Stimulated activated naive CD8-positive, alpha-beta T cell treated with anti-CD3 and anti-CD28 coated beads, Interleukin-15, amount 100 ng/mL, for 72 hours (primary cell): Measurements from ENCODE around the gene PDGFA.

Experiments used
- ATAC-seq: fragments of 150-1000 bp; cut with Tn5 transposase; 2 replicates; pipeline ENCODE4 v1.10.0; 2021; ENCODE audit warnings: mild to moderate bottlenecking, moderate library complexity
- DNase-seq, 2 donors: peaks; one replicate each; pipeline ENCODE4 v3.0.0; 2021 to 2022
- H3K27ac Mint-ChIP-seq, 2 donors: one replicate each; pipeline ENCODE4 v1.8.0; 2022; ENCODE audit warnings: mild to moderate bottlenecking in 2 of 2, mixed read lengths in 2 of 2, moderate library complexity in 2 of 2
- H3K27me3 Mint-ChIP-seq: one replicate; pipeline ENCODE4 v1.8.0; 2022; ENCODE audit warnings: mixed read lengths
- H3K4me1 Mint-ChIP-seq: one replicate; pipeline ENCODE4 v1.8.0; 2022; ENCODE audit warnings: mild to moderate bottlenecking, mixed read lengths
- H3K4me3 Mint-ChIP-seq, 2 donors: one replicate each; pipeline ENCODE4 v1.8.0; 2022; ENCODE audit warnings: mild to moderate bottlenecking in 2 of 2, mixed read lengths in 2 of 2, moderate library complexity in 1 of 2
- H3K9me3 Mint-ChIP-seq, 2 donors: one replicate each; pipeline ENCODE4 v1.8.0; 2022; ENCODE audit warnings: mixed read lengths in 2 of 2

Gene PDGFA

GRCh38 chr7:485188-486081, 34.2 kb downstream of the PDGFA start:
- no peaks in the 10 kb centered on the region for H3K4me1 Mint-ChIP-seq
- no peaks in the 10 kb centered on the region for H3K27me3 Mint-ChIP-seq
- ATAC-seq (no peak), DNase-seq (no peak)
- H3K4me3 Mint-ChIP-seq = no peak overlapping the region
- no peak overlapping the region for H3K27ac Mint-ChIP-seq
- H3K9me3 Mint-ChIP-seq = peaks cover 13% of the 10 kb centered on the region in 2 donors

- no peak overlapping the region for H3K4me3 Mint-ChIP-seq
- DNase-seq (no peak), ATAC-seq (no peak)
- peak overlapping the region in 1 of 2 donors; percentile 20 for H3K27ac Mint-ChIP-seq
- H3K9me3 Mint-ChIP-seq = peaks cover 13% of the 10 kb centered on the region in 2 donors
- no peaks in the 10 kb centered on the region for H3K4me1 Mint-ChIP-seq
- H3K27me3 Mint-ChIP-seq = no peaks in the 10 kb centered on the region
Measured at GRCh38 chr7:484356-485101, 35.1 kb downstream of the PDGFA start.

- no peak for ATAC-seq
Measured at GRCh38 chr7:483656-484355, 35.8 kb downstream of the PDGFA start.

GRCh38 chr7:482521-483083, 37.0 kb downstream of the PDGFA start:
- ATAC-seq = no peak
- Mint-ChIP-seq H3K4me3 (no peak overlapping the region), H3K27me3 (no peaks in the 10 kb centered on the region), H3K27ac (no peak overlapping the region), H3K9me3 (peaks cover 13% of the 10 kb centered on the region in 2 donors), H3K4me1 (no peaks in the 10 kb centered on the region)
- no peak for DNase-seq

More at GRCh38 chr7:483656-484355, 35.8 kb downstream of the PDGFA start:
- no peak overlapping the region for H3K4me3 Mint-ChIP-seq
- no peak overlapping the region for H3K27ac Mint-ChIP-seq
- DNase-seq = no peak
- H3K27me3 Mint-ChIP-seq = no peaks in the 10 kb centered on the region
- no peaks in the 10 kb centered on the region for H3K4me1 Mint-ChIP-seq
- H3K9me3 Mint-ChIP-seq = peaks cover 13% of the 10 kb centered on the region in 2 donors

- H3K4me1 Mint-ChIP-seq = no peaks in the 10 kb centered on the region
- peak overlapping the region in 1 of 2 donors; percentile 62 for H3K27ac Mint-ChIP-seq
- DNase-seq (no peak), ATAC-seq (peak; percentile 24)
- H3K27me3 Mint-ChIP-seq = no peaks in the 10 kb centered on the region
- no peak overlapping the region for H3K4me3 Mint-ChIP-seq
- peaks cover 13% of the 10 kb centered on the region in 2 donors for H3K9me3 Mint-ChIP-seq
Measured at GRCh38 chr7:481219-481930, 38.3 kb downstream of the PDGFA start.

- Mint-ChIP-seq H3K4me1 (no peaks in the 10 kb centered on the region), H3K27me3 (no peaks in the 10 kb centered on the region), H3K4me3 (no peak overlapping the region), H3K27ac (peak overlapping the region in 1 of 2 donors; percentile 57), H3K9me3 (peaks cover 13% of the 10 kb centered on the region in 2 donors)
- DNase-seq = no peak
- ATAC-seq = peak; percentile 16
Measured at GRCh38 chr7:480531-481218, 39.0 kb downstream of the PDGFA start.

- no peaks in the 10 kb centered on the region for H3K27me3 Mint-ChIP-seq
- no peak for ATAC-seq
- H3K27ac Mint-ChIP-seq = no peak overlapping the region
Measured at GRCh38 chr7:479948-480499, 39.6 kb downstream of the PDGFA start.

GRCh38 chr7:479115-479947, 40.3 kb downstream of the PDGFA start:
- DNase-seq (no peak), ATAC-seq (peak; percentile 52)
- H3K27ac Mint-ChIP-seq = no peak overlapping the region
- no peak overlapping the region for H3K4me3 Mint-ChIP-seq
- H3K27me3 Mint-ChIP-seq = no peaks in the 10 kb centered on the region
- H3K9me3 Mint-ChIP-seq = peaks cover 13% of the 10 kb centered on the region in 2 donors
- no peaks in the 10 kb centered on the region for H3K4me1 Mint-ChIP-seq

More at GRCh38 chr7:479948-480499, 39.6 kb downstream of the PDGFA start:
- H3K4me3 Mint-ChIP-seq = no peak overlapping the region
- peaks cover 13% of the 10 kb centered on the region in 2 donors for H3K9me3 Mint-ChIP-seq
- no peak for DNase-seq
- no peaks in the 10 kb centered on the region for H3K4me1 Mint-ChIP-seq

GRCh38 chr7:477626-478220, 41.9 kb downstream of the PDGFA start:
- peaks cover 8% of the 10 kb centered on the region in 2 donors for H3K9me3 Mint-ChIP-seq
- DNase-seq (no peak), ATAC-seq (no peak)
- no peaks in the 10 kb centered on the region for H3K27me3 Mint-ChIP-seq
- H3K4me1 Mint-ChIP-seq = no peaks in the 10 kb centered on the region
- no peak overlapping the region for H3K27ac Mint-ChIP-seq
- H3K4me3 Mint-ChIP-seq = no peak overlapping the region

GRCh38 chr7:476736-477360, 42.8 kb downstream of the PDGFA start:
- Mint-ChIP-seq H3K4me1 (no peaks in the 10 kb centered on the region), H3K27ac (no peak overlapping the region), H3K4me3 (no peak overlapping the region), H3K9me3 (no peaks in the 10 kb centered on the region), H3K27me3 (no peaks in the 10 kb centered on the region)
- ATAC-seq = peak; percentile 41
- DNase-seq = no peak

GRCh38 chr7:475951-476441, 43.6 kb downstream of the PDGFA start:
- no peak for ATAC-seq
- Mint-ChIP-seq H3K27me3 (no peaks in the 10 kb centered on the region), H3K9me3 (no peaks in the 10 kb centered on the region), H3K4me3 (no peak overlapping the region), H3K27ac (peak overlapping the region in 1 of 2 donors; percentile 82), H3K4me1 (peaks cover 7% of the 10 kb centered on the region)
- DNase-seq = no peak

GRCh38 chr7:475425-475728, 44.3 kb downstream of the PDGFA start:
- DNase-seq (no peak), ATAC-seq (no peak)
- Mint-ChIP-seq H3K27me3 (no peaks in the 10 kb centered on the region), H3K9me3 (no peaks in the 10 kb centered on the region), H3K4me3 (no peak overlapping the region), H3K4me1 (peaks cover 7% of the 10 kb centered on the region), H3K27ac (no peak overlapping the region)
